GM06990 (cell line): ENCODE measurements around the gene SEMA6A.

ENCODE experiments used
- DNase-seq: peaks from one replicate; pipeline ENCODE4 v3.0.0-alpha.2; 2011; ENCODE audit not compliant: insufficient read length; ENCODE audit errors: extremely low read depth
- H3K27me3 ChIP-seq: replicated peaks from 2 replicates; pipeline ENCODE4 v1.6.0; 2011; ENCODE audit warnings: low read length; ENCODE audit not compliant: control insufficient read depth, insufficient read depth
- H3K36me3 ChIP-seq: 2 replicates; pipeline ENCODE4 v1.5.1; 2011; ENCODE audit warnings: low read length; ENCODE audit not compliant: control insufficient read depth, insufficient read depth
- H3K4me3 ChIP-seq: replicated peaks from 2 replicates; pipeline ENCODE4 v1.5.1; 2011; ENCODE audit warnings: low read depth, mild to moderate bottlenecking, control low read depth, low read length
- TF ChIP-seq, protein P1 (sequence below): IDR thresholded peaks from 2 replicates; pipeline ENCODE4 v1.5.1; 2011; ENCODE audit warnings: low read length, control low read depth, mild to moderate bottlenecking, inconsistent platforms; ENCODE audit not compliant: insufficient read depth, poor library complexity, severe bottlenecking

Gene SEMA6A

DNA sequence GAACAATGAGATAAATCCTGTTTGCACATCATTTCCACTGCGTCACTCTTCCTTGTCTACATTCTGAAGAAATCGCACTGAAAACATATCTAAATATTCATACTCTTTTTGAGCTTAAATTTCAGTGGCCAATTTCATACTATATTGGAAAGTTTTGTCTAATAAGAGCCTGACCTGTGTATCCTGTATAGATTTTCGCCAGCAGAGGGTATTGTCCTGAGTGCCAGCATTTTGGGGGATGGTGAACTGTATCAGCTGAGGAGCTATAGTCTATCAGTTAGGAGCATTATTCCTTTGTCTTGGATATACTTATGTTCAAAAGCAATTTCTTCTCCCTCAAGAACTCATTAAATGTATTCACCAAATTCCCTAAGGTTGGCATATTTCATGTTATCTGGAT lies 102.3 kb downstream of the SEMA6A start:
- H3K36me3 ChIP-seq: no peaks in the 10 kb centered on the region
- TF ChIP-seq, protein P1, sequence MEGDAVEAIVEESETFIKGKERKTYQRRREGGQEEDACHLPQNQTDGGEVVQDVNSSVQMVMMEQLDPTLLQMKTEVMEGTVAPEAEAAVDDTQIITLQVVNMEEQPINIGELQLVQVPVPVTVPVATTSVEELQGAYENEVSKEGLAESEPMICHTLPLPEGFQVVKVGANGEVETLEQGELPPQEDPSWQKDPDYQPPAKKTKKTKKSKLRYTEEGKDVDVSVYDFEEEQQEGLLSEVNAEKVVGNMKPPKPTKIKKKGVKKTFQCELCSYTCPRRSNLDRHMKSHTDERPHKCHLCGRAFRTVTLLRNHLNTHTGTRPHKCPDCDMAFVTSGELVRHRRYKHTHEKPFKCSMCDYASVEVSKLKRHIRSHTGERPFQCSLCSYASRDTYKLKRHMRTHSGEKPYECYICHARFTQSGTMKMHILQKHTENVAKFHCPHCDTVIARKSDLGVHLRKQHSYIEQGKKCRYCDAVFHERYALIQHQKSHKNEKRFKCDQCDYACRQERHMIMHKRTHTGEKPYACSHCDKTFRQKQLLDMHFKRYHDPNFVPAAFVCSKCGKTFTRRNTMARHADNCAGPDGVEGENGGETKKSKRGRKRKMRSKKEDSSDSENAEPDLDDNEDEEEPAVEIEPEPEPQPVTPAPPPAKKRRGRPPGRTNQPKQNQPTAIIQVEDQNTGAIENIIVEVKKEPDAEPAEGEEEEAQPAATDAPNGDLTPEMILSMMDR: no peak
- no peak overlapping the region for H3K4me3 ChIP-seq
- no peaks in the 10 kb centered on the region for H3K27me3 ChIP-seq
- no peak for DNase-seq

DNA sequence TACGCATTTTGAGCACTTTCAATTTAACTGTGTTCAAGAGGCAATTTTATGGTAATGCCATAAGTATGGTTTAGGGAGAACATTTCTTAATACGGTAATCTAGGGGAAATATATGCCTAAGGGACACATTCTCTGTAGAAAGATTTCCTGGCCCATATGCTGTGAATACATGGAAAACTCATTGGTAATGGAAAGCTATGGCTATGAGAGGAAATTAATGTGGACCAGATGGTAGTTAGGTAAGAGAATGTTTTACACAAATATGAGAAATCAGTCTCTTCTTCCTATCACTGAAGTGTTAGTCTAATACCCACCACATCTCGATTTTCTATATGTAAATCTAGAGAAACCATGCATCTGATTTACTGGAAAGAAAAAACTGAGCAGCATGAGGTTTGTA lies 105.0 kb downstream of the SEMA6A start:
- H3K27me3 ChIP-seq: no peaks in the 10 kb centered on the region
- TF ChIP-seq, protein P1: no peak
- H3K36me3 ChIP-seq: no peaks in the 10 kb centered on the region
- H3K4me3 ChIP-seq: no peak overlapping the region
- DNase-seq: no peak

DNA sequence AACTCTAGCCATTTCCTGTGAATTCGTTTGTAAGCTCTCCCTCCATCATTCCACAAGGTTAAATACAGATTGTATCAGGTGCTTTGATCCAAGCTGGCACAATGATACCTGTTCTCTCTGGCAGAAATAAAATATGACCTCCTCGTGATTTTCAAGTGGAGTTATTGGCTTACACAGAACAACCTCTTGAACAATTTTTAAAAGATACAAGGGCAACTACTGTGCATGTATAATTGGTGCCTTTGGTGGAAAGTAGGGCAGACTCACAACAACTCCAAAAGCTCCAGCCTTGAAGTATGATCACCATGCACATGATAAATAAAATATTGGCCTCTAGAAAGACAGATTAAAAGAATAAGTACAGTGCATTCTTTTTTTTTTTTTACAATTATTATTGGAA lies 106.0 kb downstream of the SEMA6A start:
- Histone ChIP-seq H3K36me3 (no peaks in the 10 kb centered on the region), H3K27me3 (no peaks in the 10 kb centered on the region), H3K4me3 (no peak overlapping the region)
- DNase-seq: no peak
- TF ChIP-seq, protein P1: no peak

DNA sequence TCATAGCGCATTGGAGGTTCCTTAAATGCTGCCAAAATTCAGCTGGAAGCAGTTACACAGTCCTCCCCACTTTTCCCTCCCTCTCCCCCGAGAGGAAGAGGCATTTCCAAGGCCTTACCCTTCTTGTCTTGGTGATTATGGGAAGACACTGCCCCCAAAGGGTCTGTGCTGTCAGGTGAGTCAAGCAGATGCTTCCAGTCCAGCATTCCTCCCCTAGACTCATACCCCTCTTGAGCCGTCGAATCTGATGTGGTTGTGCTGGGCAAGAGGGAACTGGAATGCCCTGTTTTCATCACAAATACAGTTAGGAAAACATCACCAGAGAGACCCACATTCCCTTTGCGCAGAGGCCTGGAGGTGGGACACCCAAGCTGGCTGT lies 107.2 kb downstream of the SEMA6A start:
- no peak overlapping the region for H3K4me3 ChIP-seq
- TF ChIP-seq, protein P1: no peak
- no peak for DNase-seq
- no peaks in the 10 kb centered on the region for H3K36me3 ChIP-seq
- H3K27me3 ChIP-seq: no peaks in the 10 kb centered on the region

DNA sequence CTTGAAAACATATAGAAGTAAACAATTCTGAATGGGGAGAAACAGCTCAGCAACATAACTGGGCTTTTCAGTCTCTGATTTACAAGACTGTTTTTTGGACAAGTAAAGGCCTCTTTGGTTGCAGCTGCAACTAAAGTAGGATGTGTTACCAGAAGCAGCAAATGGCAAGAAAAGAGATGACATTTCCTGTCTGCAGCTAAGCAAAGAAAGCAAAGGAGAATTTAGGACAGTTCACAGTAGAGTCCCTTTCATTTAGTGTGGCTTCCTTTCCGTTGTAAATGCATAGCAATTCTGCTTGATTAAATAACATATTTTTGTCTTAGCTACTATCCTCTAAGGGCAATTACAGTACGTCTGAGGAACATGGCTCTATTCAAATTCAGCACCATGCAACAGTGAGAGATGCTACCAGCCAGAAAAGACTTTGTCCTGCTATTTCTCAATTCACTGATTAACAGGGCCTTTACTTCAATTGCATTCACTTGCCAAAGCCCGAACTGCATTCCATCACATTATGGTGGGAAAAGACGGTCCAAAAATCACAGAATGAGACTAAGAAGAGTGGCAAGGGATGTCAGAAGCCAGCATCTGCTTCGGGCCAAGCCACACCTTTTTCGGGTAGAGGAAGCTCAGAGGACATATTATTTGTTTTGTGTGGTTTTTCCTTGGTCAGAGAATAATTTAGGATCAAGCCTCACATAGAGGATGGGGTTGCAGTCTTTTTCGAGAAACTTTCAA lies 107.7 kb downstream of the SEMA6A start:
- TF ChIP-seq, protein P1: no peak
- H3K36me3 ChIP-seq: no peaks in the 10 kb centered on the region
- no peak overlapping the region for H3K4me3 ChIP-seq
- no peaks in the 10 kb centered on the region for H3K27me3 ChIP-seq
- DNase-seq: no peak

DNA sequence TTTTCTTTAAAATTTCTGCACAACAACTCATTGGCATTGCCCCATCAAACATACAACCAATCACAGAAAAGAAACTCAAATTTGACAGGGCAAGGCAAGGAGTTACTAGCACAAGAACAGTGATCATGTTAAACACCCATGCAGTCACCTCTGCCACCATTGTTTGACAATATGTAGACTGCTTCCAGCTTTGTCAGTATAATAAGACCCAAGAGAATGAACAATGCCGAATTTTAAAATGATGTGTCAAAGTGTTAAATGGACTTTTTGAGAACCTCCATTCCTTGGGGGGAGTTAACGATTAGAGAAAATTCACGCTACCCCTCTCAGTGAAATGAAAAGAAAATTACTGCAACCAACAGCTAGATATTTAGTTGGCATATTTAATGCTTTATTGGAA lies 109.2 kb downstream of the SEMA6A start:
- TF ChIP-seq, protein P1: no peak
- DNase-seq: no peak
- Histone ChIP-seq H3K27me3 (no peaks in the 10 kb centered on the region), H3K36me3 (no peaks in the 10 kb centered on the region), H3K4me3 (no peak overlapping the region)
